COR-L47 (cell line): Measurements from ENCODE around the gene DUSP7.

Experiments
- DNase-seq: peaks from one replicate; lab custom pipeline; 2025; lab: John Stamatoyannopoulos, UW

The DUSP7 gene

GRCh38 chr3:52086461-52086860 lies 30.1 kb upstream of the DUSP7 start:
- no peak for DNase-seq

GRCh38 chr3:52085681-52086282 lies 29.4 kb upstream of the DUSP7 start:
- no peak for DNase-seq

GRCh38 chr3:52084954-52085680 lies 28.7 kb upstream of the DUSP7 start:
- no peak for DNase-seq

GRCh38 chr3:52084216-52084945 lies 28.0 kb upstream of the DUSP7 start:
- DNase-seq, result no peak

GRCh38 chr3:52083556-52084087 lies 27.3 kb upstream of the DUSP7 start:
- DNase-seq, result no peak

GRCh38 chr3:52082951-52083350 lies 26.6 kb upstream of the DUSP7 start:
- DNase-seq, result no peak

- DNase-seq, result no peak
Measured at GRCh38 chr3:52080830-52081719, 24.7 kb upstream of the DUSP7 start.

GRCh38 chr3:52079958-52080357 lies 23.6 kb upstream of the DUSP7 start:
- DNase-seq, result no peak

GRCh38 chr3:52078781-52079560 lies 22.6 kb upstream of the DUSP7 start:
- no peak for DNase-seq

GRCh38 chr3:52077925-52078324 lies 21.6 kb upstream of the DUSP7 start:
- DNase-seq, result no peak

GRCh38 chr3:52076896-52077780 lies 20.8 kb upstream of the DUSP7 start:
- no peak for DNase-seq

- no peak for DNase-seq
Measured at GRCh38 chr3:52073490-52073889, 17.1 kb upstream of the DUSP7 start.

- DNase-seq, result no peak
Measured at GRCh38 chr3:52072471-52072870, 16.1 kb upstream of the DUSP7 start.

- DNase-seq, result no peak
Measured at GRCh38 chr3:52072020-52072419, 15.6 kb upstream of the DUSP7 start.

- no peak for DNase-seq
Measured at GRCh38 chr3:52070724-52071621, 14.6 kb upstream of the DUSP7 start.

- DNase-seq, result no peak
Measured at GRCh38 chr3:52069855-52070254, 13.5 kb upstream of the DUSP7 start.

- DNase-seq, result no peak
Measured at GRCh38 chr3:52069135-52069534, 12.8 kb upstream of the DUSP7 start.

- DNase-seq, result no peak
Measured at GRCh38 chr3:52068730-52069129, 12.4 kb upstream of the DUSP7 start.

- no peak for DNase-seq
Measured at GRCh38 chr3:52068055-52068571, 11.7 kb upstream of the DUSP7 start.
